ENCODE data around the gene TNK1.

The TNK1 gene

GRCh38 chr17:7432296-7432695 is 51.4 kb downstream of the TNK1 start:
- no peak for TF ChIP-seq CTCF (IDR thresholded peaks at IDR 0.05; ENCODE audit: low read depth, low read length)
- no peak for DNase-seq (ENCODE audit: extremely low read depth, low read depth)

- no peak; the same call in 1 of the 2 replicates for TF ChIP-seq CTCF (IDR thresholded peaks at IDR 0.05; ENCODE audit: low read depth, low read length)
- no peak for DNase-seq (ENCODE audit: extremely low read depth, low read depth)
Observed at GRCh38 chr17:7435676-7436555, 55.0 kb downstream of the TNK1 start.

DNA sequence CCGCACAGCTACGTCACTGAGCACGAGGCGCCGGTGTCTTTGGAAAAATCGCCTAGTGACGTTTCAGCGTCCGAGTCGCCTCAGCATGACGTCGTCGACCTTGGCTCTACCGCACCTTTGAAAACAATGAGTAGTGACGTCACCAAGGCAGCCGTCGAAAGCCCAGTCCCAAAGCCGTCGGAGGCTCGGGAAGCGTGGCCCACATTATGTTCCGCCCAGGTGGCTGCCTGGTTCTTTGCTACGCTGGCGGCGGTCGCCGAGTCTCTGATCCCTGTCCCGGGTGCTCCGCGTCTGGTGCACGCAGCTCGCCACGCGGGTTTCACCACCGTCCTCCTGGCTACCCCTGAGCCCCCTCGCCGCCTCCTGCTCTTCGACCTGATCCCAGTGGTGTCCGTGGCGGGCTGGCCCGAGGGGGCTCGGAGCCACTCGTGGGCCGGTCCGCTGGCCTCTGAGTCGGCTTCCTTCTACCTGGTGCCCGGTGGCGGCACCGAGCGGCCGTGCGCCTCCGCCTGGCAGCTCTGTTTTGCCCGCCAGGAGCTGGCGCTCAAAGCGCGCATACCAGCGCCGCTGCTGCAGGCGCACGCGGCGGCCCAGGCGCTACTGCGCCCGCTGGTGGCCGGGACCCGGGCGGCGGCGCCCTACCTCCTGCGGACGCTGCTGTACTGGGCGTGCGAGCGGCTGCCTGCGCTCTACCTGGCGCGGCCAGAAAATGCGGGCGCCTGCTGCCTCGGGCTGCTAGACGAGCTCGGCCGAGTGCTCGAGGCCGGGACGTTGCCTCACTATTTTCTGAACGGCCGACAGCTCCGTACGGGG is 55.9 kb downstream of the TNK1 start:
- DNase-seq (ENCODE audit: extremely low read depth, low read depth): peak; percentile 47
- peak; percentile 57 for TF ChIP-seq CTCF (IDR thresholded peaks at IDR 0.05; ENCODE audit: low read depth, low read length)

DNA sequence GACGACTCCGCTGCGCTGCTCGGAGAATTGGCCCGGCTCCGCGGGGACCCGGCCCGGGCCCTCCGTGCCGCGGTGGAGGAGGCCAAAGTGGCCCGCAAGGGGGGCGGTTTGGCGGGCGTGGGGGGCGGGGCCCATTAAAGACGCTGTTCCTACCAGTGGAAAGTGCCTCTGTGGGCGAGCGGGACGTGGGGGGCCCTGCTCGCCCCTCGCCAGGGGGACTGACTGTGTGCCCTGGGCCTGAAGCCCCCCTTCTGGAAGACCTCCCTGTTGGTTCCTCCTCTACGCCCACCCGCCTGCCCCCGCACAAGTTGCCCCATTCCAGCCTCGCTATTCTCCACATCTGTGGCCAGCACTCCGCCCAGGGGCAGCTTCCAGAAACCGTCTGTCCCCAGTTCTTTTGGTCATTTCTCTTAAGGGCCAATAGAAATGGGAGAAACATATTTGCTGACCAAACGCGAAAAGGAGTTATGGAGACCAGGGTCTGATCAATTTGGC is 56.5 kb downstream of the TNK1 start:
- DNase-seq (ENCODE audit: extremely low read depth, low read depth): no peak
- no peak for TF ChIP-seq CTCF (IDR thresholded peaks at IDR 0.05; ENCODE audit: low read depth, low read length)

DNA sequence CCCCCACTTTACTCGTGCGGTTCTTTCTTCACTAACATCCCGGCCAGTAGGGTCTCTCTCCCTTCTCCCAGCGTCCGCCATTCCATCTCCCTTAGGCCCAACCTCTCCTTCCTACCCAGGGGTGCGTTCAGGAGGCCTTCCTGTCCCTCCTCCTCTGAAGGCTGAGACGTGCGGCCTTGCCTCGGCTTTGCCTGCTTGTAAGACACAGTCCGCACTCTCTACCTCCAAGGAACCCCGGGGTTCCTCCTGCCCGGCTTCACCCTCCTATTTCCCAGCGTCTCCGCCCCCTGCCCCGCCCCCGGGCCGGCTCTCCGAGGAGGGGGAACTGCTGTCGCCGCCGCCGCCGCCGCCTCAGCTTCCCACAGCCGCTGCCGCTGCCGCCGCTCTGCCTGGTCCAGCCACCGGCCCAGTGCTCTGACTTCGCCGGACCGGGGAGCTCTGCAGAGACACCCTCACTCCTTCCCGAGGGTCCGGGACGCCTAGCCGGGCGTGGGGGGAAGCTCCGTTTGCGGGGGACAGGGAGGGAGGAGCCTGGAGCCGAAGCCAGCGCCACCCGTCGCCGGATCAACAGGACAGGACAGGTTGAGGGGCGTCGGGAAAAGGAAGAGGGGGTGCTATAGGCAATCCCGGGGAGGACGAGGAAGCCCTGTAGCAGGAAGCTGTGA is 57.2 kb downstream of the TNK1 start:
- no peak for TF ChIP-seq CTCF (IDR thresholded peaks at IDR 0.05; ENCODE audit: low read depth, low read length)
- no peak for DNase-seq (ENCODE audit: extremely low read depth, low read depth)

DNA sequence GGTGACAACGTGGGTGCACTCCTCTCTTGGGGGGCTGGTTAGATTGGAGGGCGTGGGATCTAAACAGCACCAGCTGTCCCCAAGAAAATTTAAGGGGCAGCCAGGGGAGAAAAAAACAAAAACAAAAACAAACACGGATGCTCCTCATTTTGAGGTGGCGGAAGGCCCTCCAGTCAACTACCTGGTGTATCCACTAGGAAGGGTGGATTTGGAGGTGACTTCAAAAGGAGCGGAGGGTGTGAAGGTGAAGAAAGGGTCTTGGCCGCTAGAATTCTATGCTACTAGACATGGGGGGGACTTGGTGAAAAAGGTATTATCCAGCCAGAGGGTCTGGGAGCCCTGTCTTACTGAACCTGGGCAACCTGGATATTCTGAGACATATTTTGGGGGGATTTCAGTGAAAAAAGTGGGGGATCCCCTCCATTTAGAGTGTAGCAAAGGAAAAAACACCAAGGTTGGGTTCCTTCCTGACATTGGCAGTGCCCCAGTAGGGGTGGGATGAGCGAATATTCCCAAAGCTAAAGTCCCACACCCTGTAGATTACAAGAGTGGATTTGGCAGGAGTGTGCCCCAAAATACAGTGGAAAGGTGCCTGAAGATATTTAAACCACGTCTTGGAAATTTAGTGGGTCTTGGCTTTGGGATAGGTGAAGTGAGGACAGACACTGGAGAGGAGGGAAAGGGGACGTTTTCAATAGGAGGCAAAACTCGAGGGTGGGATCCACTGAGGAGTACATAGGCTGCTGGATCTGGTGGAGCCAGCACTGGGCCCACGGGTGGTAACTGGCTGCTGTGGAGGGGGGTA is 58.0 kb downstream of the TNK1 start:
- no peak for DNase-seq (ENCODE audit: extremely low read depth, low read depth)
- TF ChIP-seq CTCF (IDR thresholded peaks at IDR 0.05; ENCODE audit: low read depth, low read length): no peak
